KMS-11 (cell line): ENCODE results near the gene MPZ.
"Not testable (repeated sequence)": the region's sequence is repeated elsewhere in the genome, so short reads cannot be mapped to it uniquely, and the experiment has no call there.

Experiments used
- H2AFZ ChIP-seq: fragments of 200-600 bp; sonication (generic); 2 replicates; pipeline ENCODE4 v1.6.1; 2016; ENCODE audit warnings: antibody characterized with exemption, mixed run types, low read depth
- H3K27ac ChIP-seq: fragments of 200-600 bp; sonication (generic); 2 replicates; pipeline ENCODE4 v1.6.1; 2016; ENCODE audit warnings: mild to moderate bottlenecking, mixed run types
- H3K27me3 ChIP-seq: fragments of 200-600 bp; sonication (generic); 2 replicates; pipeline ENCODE4 v1.6.1; 2017; ENCODE audit warnings: mild to moderate bottlenecking, low read depth, mixed run types, moderate library complexity; ENCODE audit not compliant: insufficient read depth
- H3K36me3 ChIP-seq: fragments of 200-600 bp; sonication (generic); 2 replicates; pipeline ENCODE4 v1.6.1; 2017; ENCODE audit warnings: mild to moderate bottlenecking, mixed run types; ENCODE audit not compliant: insufficient read depth
- H3K4me1 ChIP-seq: fragments of 200-600 bp; sonication (generic); 2 replicates; pipeline ENCODE4 v1.6.1; 2016; ENCODE audit warnings: mild to moderate bottlenecking, low read depth, mixed run types; ENCODE audit not compliant: poor library complexity, severe bottlenecking
- H3K4me2 ChIP-seq: fragments of 200-600 bp; sonication (generic); 2 replicates; pipeline ENCODE4 v1.7.0; 2016; ENCODE audit warnings: mild to moderate bottlenecking, mixed run types
- H3K4me3 ChIP-seq: fragments of 200-600 bp; sonication (generic); IDR thresholded peaks from 2 replicates; pipeline ENCODE4 v1.6.1; 2017; ENCODE audit warnings: low read depth, low read length, mixed read lengths; ENCODE audit not compliant: insufficient read depth
- H3K79me2 ChIP-seq: fragments of 200-600 bp; sonication (generic); 2 replicates; pipeline ENCODE4 v1.6.1; 2016; ENCODE audit warnings: low read depth, mixed run types; ENCODE audit not compliant: insufficient read depth
- H3K9ac ChIP-seq: fragments of 200-600 bp; sonication (generic); 2 replicates; pipeline ENCODE4 v1.6.1; 2016; ENCODE audit warnings: mild to moderate bottlenecking, mixed run types
- H4K20me1 ChIP-seq: fragments of 200-600 bp; sonication (generic); 2 replicates; pipeline ENCODE4 v1.6.1; 2016; ENCODE audit warnings: mild to moderate bottlenecking, mixed run types; ENCODE audit not compliant: insufficient read depth
- CTCF ChIP-seq: fragments of 200-600 bp; sonication (generic); conservative IDR thresholded peaks from 2 replicates; pipeline ENCODE4 v1.6.1; 2017; ENCODE audit warnings: low read depth, mild to moderate bottlenecking, antibody characterized with exemption, low read length, moderate library complexity, mixed read lengths

Gene MPZ

GRCh38 chr1:161259345-161259702, 50.4 kb downstream of the MPZ start:
- Histone ChIP-seq H3K27me3 (no peaks in the 10 kb centered on the region; the same call in 1 of the 2 replicates), H3K9ac (no peak overlapping the region), H3K4me1 (no peaks in the 10 kb centered on the region), H3K79me2 (no peaks in the 10 kb centered on the region), H3K4me2 (no peak overlapping the region), H3K27ac (no peak overlapping the region), H2AFZ (no peak overlapping the region), H4K20me1 (no peaks in the 10 kb centered on the region), H3K4me3 (no peak overlapping the region), H3K36me3 (no peaks in the 10 kb centered on the region)
- no peak for TF ChIP-seq CTCF

- H3K27me3 ChIP-seq, result no peaks in the 10 kb centered on the region; the same call in 1 of the 2 replicates
- no peaks in the 10 kb centered on the region for H3K36me3 ChIP-seq
- no peak within 1 kb of the TSS for H3K9ac ChIP-seq
- H3K4me1 ChIP-seq, result no peaks in the 10 kb centered on the region
- no peak within 1 kb of the TSS for H3K4me3 ChIP-seq
- H2AFZ ChIP-seq, result no peak within 1 kb of the TSS
- no peak within 1 kb of the TSS for H3K27ac ChIP-seq
- H3K4me2 ChIP-seq, result no peak within 1 kb of the TSS
- TF ChIP-seq CTCF, result no peak
- no peaks in the 10 kb centered on the region for H4K20me1 ChIP-seq
- no peaks in the 10 kb centered on the region for H3K79me2 ChIP-seq
Observed at GRCh38 chr1:161258439-161259344, 51.1 kb downstream of the MPZ start, which contains the start of gene PCP4L1. Gene PCP4L1 (plus strand): TSS chr1:161258745. CDS start chr1:161258975, 230 bp downstream.

- H3K4me2 ChIP-seq, H3K9ac ChIP-seq, H2AFZ ChIP-seq, H3K27ac ChIP-seq, H3K4me1 ChIP-seq, H4K20me1 ChIP-seq, H3K4me3 ChIP-seq, H3K27me3 ChIP-seq, H3K36me3 ChIP-seq, H3K79me2 ChIP-seq: not testable (repeated sequence)
Observed at GRCh38 chr1:161257109-161257508, 52.7 kb downstream of the MPZ start.

GRCh38 chr1:161255955-161256520, 53.7 kb downstream of the MPZ start:
- H3K4me3 ChIP-seq, H4K20me1 ChIP-seq, H3K79me2 ChIP-seq, H3K4me1 ChIP-seq, H3K9ac ChIP-seq, H3K4me2 ChIP-seq, H3K36me3 ChIP-seq, H3K27ac ChIP-seq, H3K27me3 ChIP-seq, H2AFZ ChIP-seq: not testable (repeated sequence)

GRCh38 chr1:161255302-161255701, 54.5 kb downstream of the MPZ start:
- not testable (repeated sequence) for H3K4me1 ChIP-seq, H3K27me3 ChIP-seq, H3K79me2 ChIP-seq, H2AFZ ChIP-seq, H3K4me2 ChIP-seq, H3K27ac ChIP-seq, H3K4me3 ChIP-seq, H4K20me1 ChIP-seq, H3K36me3 ChIP-seq, H3K9ac ChIP-seq
